ENCODE measurements around the gene PRDM16. TPM values are rescaled to one million over a fixed set of nuclear protein-coding genes. Genes with fewer than 3 reads are reported as not detected.
A peak's percentile ranks its signal among the peaks of the same experiment; 100 is the strongest.

Gene PRDM16
- total RNA-seq, 1 donor from 2014 or later, result 0.43 TPM

GRCh38 chr1:3219791-3220467 is 150.9 kb downstream of the PRDM16 start:
- TF ChIP-seq CTCF (IDR thresholded peaks at IDR 0.05; ENCODE audit: insufficient read depth, low read depth, low read length) (no peak), EZH2 (IDR thresholded peaks at IDR 0.05; ENCODE audit: insufficient read depth, low read length) (no peak)
- Mint-ChIP-seq H3K4me3 (ENCODE audit: unreplicated experiment) (no peak overlapping the region), H3K27ac (ENCODE audit: unreplicated experiment) (no peak overlapping the region), H3K4me1 (ENCODE audit: low read depth, unreplicated experiment) (peaks cover 6% of the 10 kb centered on the region), H3K36me3 (ENCODE audit: low read depth, unreplicated experiment) (no peaks in the 10 kb centered on the region), H3K9me3 (ENCODE audit: unreplicated experiment) (peaks cover 4% of the 10 kb centered on the region), H3K27me3 (ENCODE audit: low read depth, unreplicated experiment) (peaks cover 56% of the 10 kb centered on the region)
- Histone ChIP-seq H3K36me3 (ENCODE audit: insufficient read depth, low read length) (no peaks in the 10 kb centered on the region), H4K20me1 (ENCODE audit: insufficient read depth, low read length) (peaks cover 53% of the 10 kb centered on the region), H3K9ac (ENCODE audit: low read length) (no peak overlapping the region), H3K27ac (ENCODE audit: low read depth, low read length) (no peak overlapping the region), H3K27me3 (ENCODE audit: insufficient read depth, low read length) (peaks cover 16% of the 10 kb centered on the region), H3K9me3 (ENCODE audit: insufficient read depth, low read depth, low read length) (no peaks in the 10 kb centered on the region), H3K79me2 (ENCODE audit: insufficient read depth, low read length) (no peaks in the 10 kb centered on the region), H3K4me1 (ENCODE audit: insufficient read depth, low read length) (peaks cover 23% of the 10 kb centered on the region), H3K4me3 (ENCODE audit: insufficient read depth, low read depth, low read length) (no peak overlapping the region), H2AFZ (ENCODE audit: low read depth, low read length) (no peak overlapping the region), H3K4me2 (ENCODE audit: low read length) (peak overlapping the region; percentile 80)
- DNase-seq (ENCODE audit: low read depth) (no peak), FAIRE-seq (no peak)

DNA sequence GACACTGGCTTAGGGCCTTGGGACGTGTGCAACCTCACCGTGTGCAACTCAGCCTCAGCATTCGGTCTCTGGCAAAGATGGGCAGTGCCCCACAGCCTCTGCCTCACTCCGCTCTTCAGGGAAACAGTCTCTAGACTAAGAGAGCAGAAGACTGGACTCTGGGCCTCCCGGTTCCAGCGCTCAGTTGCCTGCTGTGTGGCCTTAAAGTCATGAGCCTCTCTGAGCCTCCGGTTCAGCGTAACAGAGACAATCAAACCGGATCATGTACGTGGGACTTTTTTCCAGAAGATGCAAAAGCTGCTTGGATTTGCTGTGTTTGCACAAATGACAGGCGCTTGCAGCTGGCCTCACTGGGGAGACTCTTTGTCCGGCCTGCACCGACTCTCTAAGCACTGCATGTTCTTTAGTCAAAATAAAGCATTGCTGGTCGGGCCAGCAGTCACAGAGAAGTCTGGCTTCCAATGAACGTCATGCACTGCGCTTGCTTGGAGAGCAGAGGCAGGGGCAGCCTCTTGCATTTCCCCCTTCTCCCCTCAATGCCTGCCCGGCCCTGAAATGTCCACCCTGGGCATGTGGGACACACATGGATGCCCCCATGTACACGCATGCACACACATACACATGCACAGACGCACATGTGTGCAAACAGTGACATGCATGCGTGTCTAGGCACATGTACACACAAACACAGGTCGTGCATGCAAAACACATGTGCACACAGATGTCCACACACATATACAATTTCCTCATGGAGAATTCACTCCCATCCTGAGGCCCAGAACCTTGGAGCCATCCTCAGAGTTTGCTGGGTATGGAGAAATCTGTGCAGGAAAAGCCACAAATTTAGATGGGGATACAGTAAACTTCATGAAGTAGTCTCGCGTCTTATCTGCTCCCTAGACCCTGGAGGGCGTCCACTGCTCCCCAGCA is 152.4 kb downstream of the PRDM16 start:
- no peak for TF ChIP-seq EZH2 (IDR thresholded peaks at IDR 0.05; ENCODE audit: insufficient read depth, low read length)
- TF ChIP-seq CTCF (IDR thresholded peaks at IDR 0.05; ENCODE audit: insufficient read depth, low read depth, low read length), result no peak
- Histone ChIP-seq H3K9ac (ENCODE audit: low read length) (no peak overlapping the region), H3K27ac (ENCODE audit: low read depth, low read length) (no peak overlapping the region), H2AFZ (ENCODE audit: low read depth, low read length) (no peak overlapping the region), H3K4me1 (ENCODE audit: insufficient read depth, low read length) (peaks cover 23% of the 10 kb centered on the region), H3K27me3 (ENCODE audit: insufficient read depth, low read length) (peaks cover 13% of the 10 kb centered on the region), H3K9me3 (ENCODE audit: insufficient read depth, low read depth, low read length) (no peaks in the 10 kb centered on the region), H4K20me1 (ENCODE audit: insufficient read depth, low read length) (peaks cover 50% of the 10 kb centered on the region), H3K4me2 (ENCODE audit: low read length) (no peak overlapping the region), H3K79me2 (ENCODE audit: insufficient read depth, low read length) (no peaks in the 10 kb centered on the region), H3K36me3 (ENCODE audit: insufficient read depth, low read length) (no peaks in the 10 kb centered on the region), H3K4me3 (ENCODE audit: insufficient read depth, low read depth, low read length) (no peak overlapping the region)
- H3K36me3 Mint-ChIP-seq (ENCODE audit: low read depth, unreplicated experiment), result no peaks in the 10 kb centered on the region
- H3K27me3 Mint-ChIP-seq (ENCODE audit: low read depth, unreplicated experiment), result peaks cover 61% of the 10 kb centered on the region
- H3K27ac Mint-ChIP-seq (ENCODE audit: unreplicated experiment), result no peak overlapping the region
- no peak for DNase-seq (ENCODE audit: low read depth)
- no peak overlapping the region for H3K4me3 Mint-ChIP-seq (ENCODE audit: unreplicated experiment)
- FAIRE-seq, result no peak
- peaks cover 6% of the 10 kb centered on the region for H3K4me1 Mint-ChIP-seq (ENCODE audit: low read depth, unreplicated experiment)
- H3K9me3 Mint-ChIP-seq (ENCODE audit: unreplicated experiment), result peaks cover 2% of the 10 kb centered on the region

Data from astrocyte (in vitro differentiated cells and primary cell).